ENCODE data around the gene BGLAP.

- TF ChIP-seq JUN (IDR thresholded peaks at IDR 0.05; ENCODE audit: borderline replicate concordance, insufficient read depth, insufficient read length, low read depth) (no peak), CTCF (IDR thresholded peaks at IDR 0.05; ENCODE audit: extremely low read depth in 1 of 2, insufficient read depth in 1 of 2, low read depth in 1 of 2, low read length in 2 of 2) (no peak), POLR2A (IDR thresholded peaks at IDR 0.05; ENCODE audit: low read depth, low read length) (no peak), EZH2 (IDR thresholded peaks at IDR 0.05; ENCODE audit: borderline replicate concordance, low read depth, low read length, severe bottlenecking) (no peak), POLR2AphosphoS5 (IDR thresholded peaks at IDR 0.05; ENCODE audit: insufficient read depth, low read depth, low read length) (no peak)
Observed at GRCh38 chr1:156241926-156242325, at the start of gene BGLAP.
